ENCODE results near the gene P2RY2. TPM values are rescaled to one million over a fixed set of nuclear protein-coding genes. Genes with fewer than 3 reads are reported as not detected.

The P2RY2 gene
- total RNA-seq, 1 donor from 2014 or later = 0.42 TPM

- peak overlapping the region; percentile 32 for H3K4me3 Mint-ChIP-seq
- no peak for ATAC-seq (ENCODE audit: low read depth)
Observed at GRCh38 chr11:73216465-73216864, 1.6 kb upstream of the P2RY2 start.

GRCh38 chr11:73217131-73217809 lies 811 bp upstream of the P2RY2 start:
- no peaks in the 10 kb centered on the region for H3K36me3 Mint-ChIP-seq (ENCODE audit: low read depth)
- POLR2A ChIA-PET = interaction anchor here (0.7 to 1.0 kb wide), 2 partner anchors 28 kb away, joined by 3 read pairs; no protein-coding TSS in a partner anchor
- no peaks in the 10 kb centered on the region for H3K9me3 Mint-ChIP-seq
- peak overlapping the region; percentile 61 for H3K4me3 Mint-ChIP-seq
- CTCF ChIA-PET = no interaction called here
- H3K27ac Mint-ChIP-seq = no peak overlapping the region
- H3K4me1 Mint-ChIP-seq = peaks cover 28% of the 10 kb centered on the region
- TF ChIP-seq, protein P1, sequence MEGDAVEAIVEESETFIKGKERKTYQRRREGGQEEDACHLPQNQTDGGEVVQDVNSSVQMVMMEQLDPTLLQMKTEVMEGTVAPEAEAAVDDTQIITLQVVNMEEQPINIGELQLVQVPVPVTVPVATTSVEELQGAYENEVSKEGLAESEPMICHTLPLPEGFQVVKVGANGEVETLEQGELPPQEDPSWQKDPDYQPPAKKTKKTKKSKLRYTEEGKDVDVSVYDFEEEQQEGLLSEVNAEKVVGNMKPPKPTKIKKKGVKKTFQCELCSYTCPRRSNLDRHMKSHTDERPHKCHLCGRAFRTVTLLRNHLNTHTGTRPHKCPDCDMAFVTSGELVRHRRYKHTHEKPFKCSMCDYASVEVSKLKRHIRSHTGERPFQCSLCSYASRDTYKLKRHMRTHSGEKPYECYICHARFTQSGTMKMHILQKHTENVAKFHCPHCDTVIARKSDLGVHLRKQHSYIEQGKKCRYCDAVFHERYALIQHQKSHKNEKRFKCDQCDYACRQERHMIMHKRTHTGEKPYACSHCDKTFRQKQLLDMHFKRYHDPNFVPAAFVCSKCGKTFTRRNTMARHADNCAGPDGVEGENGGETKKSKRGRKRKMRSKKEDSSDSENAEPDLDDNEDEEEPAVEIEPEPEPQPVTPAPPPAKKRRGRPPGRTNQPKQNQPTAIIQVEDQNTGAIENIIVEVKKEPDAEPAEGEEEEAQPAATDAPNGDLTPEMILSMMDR (IDR thresholded peaks at IDR 0.05) = no peak
- DNase-seq = no peak
- H3K27me3 Mint-ChIP-seq = peaks cover 23% of the 10 kb centered on the region
- ATAC-seq (ENCODE audit: low read depth) = no peak
- intact Hi-C loops (cut with micrococcal nuclease) = no loop called here

More at GRCh38 chr11:73216465-73216864, 1.6 kb upstream of the P2RY2 start:
- POLR2A ChIA-PET = interaction anchor here (1.0 kb wide), 1 partner anchor 27 kb away, joined by 3 read pairs; no protein-coding TSS in a partner anchor
- CTCF ChIA-PET = no interaction called here
- H3K9me3 Mint-ChIP-seq = no peaks in the 10 kb centered on the region
- H3K27ac Mint-ChIP-seq = no peak overlapping the region
- H3K4me1 Mint-ChIP-seq = peaks cover 28% of the 10 kb centered on the region
- intact Hi-C loops (cut with micrococcal nuclease) = no loop called here
- H3K27me3 Mint-ChIP-seq = peaks cover 23% of the 10 kb centered on the region
- TF ChIP-seq, protein P1 (IDR thresholded peaks at IDR 0.05) = no peak
- no peaks in the 10 kb centered on the region for H3K36me3 Mint-ChIP-seq (ENCODE audit: low read depth)
- DNase-seq = no peak

GRCh38 chr11:73217810-73218105 lies 323 bp upstream of the P2RY2 start:
- peaks cover 23% of the 10 kb centered on the region for H3K27me3 Mint-ChIP-seq
- POLR2A ChIA-PET = interaction anchor here (0.7 kb wide), 1 partner anchor 28 kb away, joined by 3 read pairs; no protein-coding TSS in a partner anchor
- no peak for ATAC-seq (ENCODE audit: low read depth)
- DNase-seq = no peak
- H3K9me3 Mint-ChIP-seq = no peaks in the 10 kb centered on the region
- peaks cover 28% of the 10 kb centered on the region for H3K4me1 Mint-ChIP-seq
- H3K27ac Mint-ChIP-seq = no peak overlapping the region
- CTCF ChIA-PET = no interaction called here
- no peaks in the 10 kb centered on the region for H3K36me3 Mint-ChIP-seq (ENCODE audit: low read depth)
- intact Hi-C loops (cut with micrococcal nuclease) = loop anchor here (2.0 kb wide), 1 partner anchor 29 kb away; no protein-coding TSS in a partner anchor
- TF ChIP-seq, protein P1 (IDR thresholded peaks at IDR 0.05) = no peak
- peak overlapping the region; percentile 74 for H3K4me3 Mint-ChIP-seq

- Mint-ChIP-seq H3K4me3 (peak overlapping the region; percentile 74), H3K27me3 (peaks cover 23% of the 10 kb centered on the region), H3K4me1 (peaks cover 24% of the 10 kb centered on the region), H3K9me3 (no peaks in the 10 kb centered on the region), H3K27ac (no peak overlapping the region), H3K36me3 (ENCODE audit: low read depth) (no peaks in the 10 kb centered on the region)
- ChIA-PET POLR2A (no interaction called here), CTCF (interaction anchor here (1.3 to 1.6 kb wide), 2 partner anchors 24 to 40 kb away, joined by 4 to 5 read pairs; no protein-coding TSS in a partner anchor)
- DNase-seq = no peak
- TF ChIP-seq, protein P1 (IDR thresholded peaks at IDR 0.05) = no peak
- no peak for ATAC-seq (ENCODE audit: low read depth)
- intact Hi-C loops (cut with micrococcal nuclease) = loop anchor here (2.0 kb wide), 1 partner anchor 30 kb away; no protein-coding TSS in a partner anchor
Observed at GRCh38 chr11:73218830-73219215, 742 bp downstream of the P2RY2 start.

DNA sequence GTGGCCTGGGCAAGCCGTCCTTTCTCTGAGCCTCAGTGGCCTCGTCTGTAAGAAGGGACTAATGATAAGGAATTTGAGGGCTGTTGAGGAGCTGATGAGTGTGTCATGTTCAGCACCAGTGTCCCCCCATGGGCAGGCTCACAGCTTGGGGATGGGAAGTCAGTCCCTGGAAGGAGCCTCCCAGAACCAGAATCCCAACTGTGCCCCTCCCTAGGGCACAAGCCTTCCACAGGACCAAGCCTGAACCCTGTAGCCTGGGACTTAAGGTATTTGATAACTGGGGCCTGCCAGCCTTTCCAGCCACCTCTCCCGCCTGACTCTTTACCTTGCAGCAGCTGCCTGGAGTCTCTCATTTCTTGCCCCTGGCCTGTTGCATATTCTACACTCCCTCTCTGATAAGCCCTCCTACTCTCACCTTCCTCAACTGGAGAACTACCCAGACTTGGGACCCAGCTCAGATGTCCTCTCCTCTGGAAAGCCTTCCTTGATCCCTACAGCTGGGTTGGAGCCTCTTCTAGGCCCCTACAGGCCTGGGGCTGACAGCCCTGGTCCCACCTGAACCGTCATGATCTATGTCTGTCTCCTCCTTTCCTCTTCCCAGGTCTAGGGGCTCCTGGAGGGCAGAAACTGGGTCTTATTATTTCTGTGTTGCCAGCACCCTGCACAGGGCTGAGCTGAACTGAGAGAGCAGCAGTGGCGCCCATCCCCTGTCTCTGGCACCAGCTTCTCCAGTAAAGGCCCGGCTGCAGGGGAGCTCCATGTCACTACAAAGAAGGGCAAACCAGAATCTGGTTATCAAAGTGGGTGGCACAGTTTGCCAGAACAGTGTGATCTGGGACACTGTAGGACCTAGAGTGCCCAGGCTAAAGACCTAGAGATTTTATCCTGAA lies 1.6 kb downstream of the P2RY2 start:
- TF ChIP-seq, protein P1 (IDR thresholded peaks at IDR 0.05) = no peak
- ATAC-seq (ENCODE audit: low read depth) (no peak), DNase-seq (no peak)
- H3K36me3 Mint-ChIP-seq (ENCODE audit: low read depth) = no peaks in the 10 kb centered on the region
- peak overlapping the region; percentile 11 for H3K4me3 Mint-ChIP-seq
- peaks cover 19% of the 10 kb centered on the region for H3K4me1 Mint-ChIP-seq
- intact Hi-C loops (cut with micrococcal nuclease) = loop anchor here (2.0 kb wide), 1 partner anchor 31 kb away; no protein-coding TSS in a partner anchor
- no peaks in the 10 kb centered on the region for H3K9me3 Mint-ChIP-seq
- peaks cover 23% of the 10 kb centered on the region for H3K27me3 Mint-ChIP-seq
- no peak overlapping the region for H3K27ac Mint-ChIP-seq
- ChIA-PET CTCF (interaction anchor here (0.8 to 1.6 kb wide), 3 partner anchors 17 to 41 kb away, joined by 3 to 5 read pairs (median 4); no protein-coding TSS in a partner anchor), POLR2A (no interaction called here)

Measured in activated B cell treated with CpG ODN at 0.5 μM for 24 hours (primary cell).